CD4-positive, alpha-beta T cell treated with Interleukin-15 for 1 hour (primary cell): ENCODE measurements around the gene TMEM161A.
"Not testable (repeated sequence)": the region's sequence is repeated elsewhere in the genome, so short reads cannot be mapped to it uniquely, and the experiment has no call there.

ENCODE experiments used
- DNase-seq: peaks from one replicate; pipeline ENCODE4 v3.0.0-alpha.2; 2020

Gene TMEM161A

GRCh38 chr19:19154768-19155494 is 16.7 kb upstream of the TMEM161A start:
- no peak for DNase-seq

GRCh38 chr19:19152668-19153384 is 14.5 kb upstream of the TMEM161A start:
- DNase-seq = no peak

DNA sequence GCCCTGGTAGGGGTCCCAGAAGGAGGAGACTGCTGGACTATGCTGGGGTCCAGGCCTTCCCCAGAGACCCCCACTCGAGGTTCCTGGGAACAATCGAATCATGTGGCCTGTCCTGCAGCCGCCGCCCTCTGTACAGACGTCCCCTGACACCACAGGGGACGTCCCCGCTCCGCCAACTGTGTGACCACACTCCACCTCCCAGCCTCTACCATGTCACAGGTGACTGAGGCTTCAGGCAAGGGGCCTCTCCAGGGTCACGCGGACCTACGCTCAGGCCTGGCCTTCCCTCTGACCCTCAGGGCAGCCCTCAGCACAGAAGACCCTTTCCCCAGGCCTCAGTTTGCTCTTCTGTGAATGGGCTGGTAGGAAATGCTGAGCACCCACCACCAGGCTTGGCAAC is 13.1 kb upstream of the TMEM161A start:
- DNase-seq = no peak

GRCh38 chr19:19149435-19149834 is 11.2 kb upstream of the TMEM161A start:
- no peak for DNase-seq

DNA sequence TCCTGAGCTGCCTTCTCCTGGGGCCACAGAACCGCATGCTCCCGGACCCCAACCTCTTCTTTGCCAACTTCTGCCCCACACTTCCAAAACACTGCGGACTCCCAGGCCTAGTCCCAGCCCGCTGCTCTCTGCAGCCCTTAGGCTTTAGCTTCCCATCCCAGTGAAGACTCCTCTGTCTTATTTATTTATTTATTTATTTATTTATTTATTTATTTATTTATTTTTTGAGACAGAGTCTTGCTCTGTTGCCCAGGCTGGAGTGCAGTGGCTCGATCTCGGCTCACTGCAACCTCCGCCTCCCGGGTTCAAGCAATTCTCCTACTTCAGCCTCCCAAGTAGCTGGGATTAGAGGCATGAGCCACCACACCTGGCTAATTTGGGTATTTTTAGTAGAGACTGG is 10.2 kb upstream of the TMEM161A start:
- not testable (repeated sequence) for DNase-seq

- DNase-seq = no peak
These were observed 9.1 kb upstream of the TMEM161A start for GRCh38 chr19:19147344-19147743.

DNA sequence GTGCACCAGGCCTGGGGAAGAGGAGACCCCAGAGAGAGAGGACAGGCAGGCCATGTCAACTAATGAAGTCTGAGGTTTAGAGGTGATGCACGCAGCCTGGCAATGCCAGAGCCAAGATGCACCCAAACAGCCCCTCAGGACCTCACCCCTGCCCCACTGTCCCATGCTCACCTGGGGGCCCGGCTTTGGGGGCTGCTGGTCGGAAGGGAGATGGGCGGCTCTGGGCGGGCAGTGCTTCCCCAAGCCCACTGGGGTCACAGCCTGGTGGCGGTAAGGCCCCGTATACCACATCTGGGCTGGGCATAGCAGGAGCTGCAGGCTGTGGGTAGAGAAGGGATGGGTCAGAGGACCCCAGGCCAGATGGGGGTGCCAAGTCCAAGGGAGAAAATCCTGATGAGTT is 8.6 kb upstream of the TMEM161A start:
- no peak for DNase-seq

- DNase-seq = peak; percentile 79
These were observed 7.7 kb upstream of the TMEM161A start for GRCh38 chr19:19145684-19146608.

- no peak for DNase-seq
These were observed 7.0 kb upstream of the TMEM161A start for GRCh38 chr19:19145281-19145680.

DNA sequence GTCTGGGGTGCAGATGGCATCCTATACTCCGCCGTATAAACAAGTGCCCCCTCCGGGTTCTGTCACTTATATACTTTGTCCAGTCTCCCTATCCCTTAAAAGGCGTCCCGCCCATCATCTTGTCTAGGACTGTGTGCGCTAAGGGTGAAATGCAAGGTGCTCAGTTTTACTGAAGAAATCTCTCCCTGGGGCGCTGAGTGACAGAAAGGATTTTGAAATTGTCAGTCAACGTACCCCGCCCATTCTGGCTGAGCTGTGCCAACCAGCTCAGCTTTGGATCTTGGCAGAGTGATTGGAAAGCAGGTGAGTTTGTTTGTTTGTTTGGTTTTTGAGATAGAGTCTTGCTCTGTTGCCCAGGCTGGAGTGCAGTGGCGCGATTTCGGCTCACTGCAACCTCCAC is 4.1 kb upstream of the TMEM161A start:
- no peak for DNase-seq

GRCh38 chr19:19140476-19140875 is 2.2 kb upstream of the TMEM161A start:
- no peak for DNase-seq

DNA sequence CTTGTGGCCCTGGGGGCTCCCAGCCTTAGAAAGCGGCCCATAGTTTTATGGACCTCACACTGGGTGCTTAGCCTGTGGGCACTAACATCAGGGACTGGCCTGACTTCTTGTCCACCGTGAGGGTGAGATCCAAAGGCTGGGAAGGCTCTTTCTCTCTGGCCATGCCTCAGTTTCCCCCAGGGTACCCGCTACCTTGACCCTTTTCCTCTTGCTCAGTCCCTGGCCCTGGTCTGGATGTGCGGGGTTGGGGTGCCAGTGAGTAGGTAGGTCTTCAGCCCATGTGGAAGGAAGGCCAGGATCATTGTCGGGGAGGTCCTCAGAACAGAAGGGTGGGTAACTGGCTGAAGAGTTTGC is 1.6 kb upstream of the TMEM161A start:
- DNase-seq = no peak

GRCh38 chr19:19137556-19138108 is 646 bp downstream of the TMEM161A start:
- no peak for DNase-seq

DNA sequence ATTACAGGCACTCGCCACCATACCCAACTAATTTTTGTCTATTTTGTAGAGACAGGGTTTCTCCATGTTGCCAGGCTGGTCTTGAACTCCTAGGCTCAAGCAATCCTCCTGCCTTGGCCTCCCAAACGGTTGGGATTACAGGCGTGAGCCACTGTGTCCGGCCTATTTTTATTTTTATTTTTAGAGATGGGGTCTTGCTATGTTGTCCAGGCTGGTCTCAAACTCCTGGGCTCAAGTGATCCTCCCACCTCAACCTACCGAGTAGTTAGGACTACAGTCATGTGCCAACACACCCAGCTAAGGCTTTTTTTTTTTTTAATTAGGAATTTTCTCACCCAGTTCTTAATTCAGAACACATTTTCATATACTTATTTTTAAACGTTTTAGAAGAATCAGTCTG is 2.6 kb downstream of the TMEM161A start:
- DNase-seq = not testable (repeated sequence)

GRCh38 chr19:19134687-19135158 is 3.6 kb downstream of the TMEM161A start:
- peak; percentile 41 for DNase-seq

DNA sequence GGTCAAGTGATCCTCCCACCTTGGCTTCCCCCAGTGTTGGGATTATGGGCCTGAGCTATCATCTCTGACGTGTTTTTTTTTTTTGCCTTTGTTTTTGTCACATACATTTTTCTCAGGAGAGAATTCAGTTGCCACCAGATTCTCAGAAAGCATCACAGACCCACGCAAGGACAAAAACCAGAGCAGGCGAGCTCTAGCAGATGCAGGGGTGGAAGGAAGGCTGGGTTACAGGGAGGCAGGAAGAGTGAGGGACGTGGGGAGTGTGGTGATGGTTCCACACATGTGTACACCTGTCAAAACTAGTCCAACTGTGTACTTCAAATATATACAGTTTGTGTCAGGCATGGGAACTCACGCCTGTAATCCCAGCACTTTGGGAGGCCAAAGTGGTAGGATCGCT is 4.3 kb downstream of the TMEM161A start:
- DNase-seq = no peak

DNA sequence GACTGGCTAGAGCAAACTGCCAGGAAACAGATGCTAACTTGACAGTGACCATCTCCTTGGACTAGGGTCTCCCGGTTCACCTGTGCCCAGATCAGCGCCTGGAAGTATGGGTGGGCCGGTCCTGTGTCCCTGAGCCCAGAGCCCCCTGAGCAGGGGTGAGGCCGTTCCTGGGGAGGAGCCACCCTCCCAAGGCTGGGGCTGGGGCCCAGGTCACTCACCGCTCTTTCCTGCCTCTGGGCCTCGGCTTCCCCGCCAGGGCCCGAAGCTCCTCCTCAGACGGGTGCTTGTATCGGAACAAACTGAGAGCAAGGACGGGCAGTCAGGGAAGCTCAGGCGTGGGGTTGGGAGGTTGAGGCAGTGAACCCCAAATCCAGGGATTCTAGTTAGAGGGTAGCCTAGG is 5.4 kb downstream of the TMEM161A start:
- DNase-seq = no peak

- DNase-seq = no peak
These were observed 6.3 kb downstream of the TMEM161A start for GRCh38 chr19:19131989-19132388.

DNA sequence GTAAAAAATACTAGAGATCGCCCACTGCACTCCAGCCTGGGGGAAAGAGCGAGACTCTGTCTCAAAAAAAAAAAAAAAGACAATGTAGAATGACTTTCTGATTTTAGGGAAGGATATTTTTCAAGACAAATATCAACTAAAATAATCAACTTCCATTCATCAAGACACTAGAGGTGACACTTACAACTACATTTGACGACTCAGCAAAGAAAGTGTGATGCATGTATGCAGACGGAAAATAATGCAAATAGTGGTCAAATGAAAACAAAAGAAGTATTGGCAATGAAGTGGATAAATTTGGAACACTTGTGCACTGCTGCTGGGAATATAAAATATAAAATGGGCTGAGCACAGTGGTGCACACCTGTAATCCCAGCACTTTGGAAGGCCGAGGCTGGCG is 12.2 kb downstream of the TMEM161A start:
- no peak for DNase-seq

- no peak for DNase-seq
These were observed 14.9 kb downstream of the TMEM161A start for GRCh38 chr19:19123386-19123785.

DNA sequence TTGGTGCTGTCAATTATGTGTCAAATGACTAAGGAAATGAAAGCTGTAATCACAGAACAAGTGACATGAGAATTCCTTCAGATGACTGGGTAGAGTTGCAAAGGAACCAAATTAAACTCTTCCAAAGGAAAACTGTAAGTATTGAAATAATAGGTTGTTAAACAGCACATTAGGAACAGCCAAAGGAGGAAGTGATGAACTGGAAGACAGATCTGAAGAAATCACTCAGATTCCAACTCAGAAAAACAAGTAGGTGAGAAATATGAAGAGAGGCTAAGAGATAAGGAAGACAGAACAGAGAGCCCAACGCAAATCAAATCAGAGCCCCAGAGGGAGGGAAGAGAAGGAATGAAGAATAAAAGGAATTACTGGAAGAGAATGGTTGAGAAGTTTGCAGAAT is 15.4 kb downstream of the TMEM161A start:
- no peak for DNase-seq

GRCh38 chr19:19121371-19121770 is 16.9 kb downstream of the TMEM161A start:
- no peak for DNase-seq
